Mesenchymal stem cell (in vitro differentiated cells and primary cell): Measurements from ENCODE around the gene MC5R.

Experiments
- DNase-seq: peaks from one replicate; pipeline ENCODE4 v3.0.0-alpha.2; 2013
- H2AFZ ChIP-seq: one replicate; pipeline ENCODE4 v1.6.1; 2013; ENCODE audit warnings: low read depth, mild to moderate bottlenecking, control low read depth, inconsistent platforms, low read length, moderate library complexity
- H2AK5ac ChIP-seq: 2 replicates; pipeline ENCODE4 v1.6.1; 2013; ENCODE audit warnings: low read length, moderate library complexity, mild to moderate bottlenecking, inconsistent platforms; ENCODE audit not compliant: severe bottlenecking
- H2BK120ac ChIP-seq: one replicate; pipeline ENCODE4 v1.6.1; 2013; ENCODE audit warnings: low read depth, mild to moderate bottlenecking, inconsistent platforms, low read length, moderate library complexity
- H2BK12ac ChIP-seq, 2 experiments: one replicate each; pipeline ENCODE4 v1.6.1; 2013; ENCODE audit warnings: inconsistent platforms in 2 of 2, low read length in 2 of 2, mild to moderate bottlenecking in 2 of 2, moderate library complexity in 2 of 2, control low read depth in 1 of 2
- H2BK15ac ChIP-seq: one replicate; pipeline ENCODE4 v1.6.1; 2013; ENCODE audit warnings: mild to moderate bottlenecking, low read depth, inconsistent platforms; ENCODE audit not compliant: poor library complexity, severe bottlenecking
- H2BK5ac ChIP-seq: 2 replicates; pipeline ENCODE4 v1.6.1; 2013; ENCODE audit warnings: low read depth, mild to moderate bottlenecking, low read length, control low read depth, inconsistent platforms; ENCODE audit not compliant: poor library complexity, severe bottlenecking
- H3K14ac ChIP-seq, 2 experiments: one replicate each; pipeline ENCODE4 v1.6.1; 2013; ENCODE audit warnings: inconsistent platforms in 2 of 2, low read length in 2 of 2, control low read depth in 1 of 2, mild to moderate bottlenecking in 1 of 2, moderate library complexity in 1 of 2
- H3K18ac ChIP-seq, 2 experiments: one replicate each; pipeline ENCODE4 v1.6.1; 2013; ENCODE audit warnings: inconsistent platforms in 2 of 2, low read length in 2 of 2, control low read depth in 1 of 2, low read depth in 1 of 2, mild to moderate bottlenecking in 1 of 2
- H3K23ac ChIP-seq, 2 experiments: one replicate each; pipeline ENCODE4 v1.6.1; 2013; ENCODE audit warnings: inconsistent platforms in 2 of 2, low read length in 2 of 2, mild to moderate bottlenecking in 2 of 2, moderate library complexity in 2 of 2, control low read depth in 1 of 2
- H3K27ac ChIP-seq: 2 replicates; pipeline ENCODE4 v1.5.1; 2013; ENCODE audit warnings: mild to moderate bottlenecking, moderate library complexity, low read length, control low read depth, inconsistent platforms; ENCODE audit not compliant: poor library complexity, severe bottlenecking
- H3K27me3 ChIP-seq, 2 experiments: 2 replicates each; pipeline versions ENCODE4 v1.6.1 to v1.7.0; 2013; ENCODE audit warnings: low read length in 2 of 2, mild to moderate bottlenecking in 2 of 2, moderate library complexity in 2 of 2, control low read depth in 1 of 2, inconsistent platforms in 1 of 2; ENCODE audit not compliant: control insufficient read depth in 1 of 2, insufficient read depth in 1 of 2
- H3K36me3 ChIP-seq, 2 experiments: 2 replicates each; pipeline versions ENCODE4 v1.6.1 to v1.7.0; 2013; ENCODE audit warnings: low read length in 2 of 2, control low read depth in 1 of 2, inconsistent platforms in 1 of 2, low read depth in 1 of 2, mild to moderate bottlenecking in 1 of 2; ENCODE audit not compliant: insufficient read depth in 2 of 2, control insufficient read depth in 1 of 2
- H3K4ac ChIP-seq, 2 experiments: one replicate each; pipeline ENCODE4 v1.6.1; 2013; ENCODE audit warnings: inconsistent platforms in 2 of 2, low read length in 2 of 2, mild to moderate bottlenecking in 2 of 2, moderate library complexity in 2 of 2, control low read depth in 1 of 2, low read depth in 1 of 2
- H3K4me1 ChIP-seq: 2 replicates; pipeline ENCODE4 v1.6.1; 2013; ENCODE audit warnings: low read depth, low read length, control low read depth; ENCODE audit not compliant: control insufficient read depth, insufficient read depth
- H3K4me2 ChIP-seq: 2 replicates; pipeline ENCODE4 v1.6.1; 2013; ENCODE audit warnings: low read length, mild to moderate bottlenecking, inconsistent platforms; ENCODE audit not compliant: poor library complexity, severe bottlenecking
- H3K4me3 ChIP-seq, 2 experiments: 2 replicates each; pipeline versions ENCODE4 v1.5.1 to v1.7.0; 2013; ENCODE audit warnings: low read length in 2 of 2, mild to moderate bottlenecking in 2 of 2, control low read depth in 1 of 2, low read depth in 1 of 2; ENCODE audit not compliant: insufficient read depth in 1 of 2
- H3K79me1 ChIP-seq: replicated peaks from 2 replicates; pipeline ENCODE4 v1.6.1; 2013; ENCODE audit warnings: mild to moderate bottlenecking, control low read depth, low read length, inconsistent platforms; ENCODE audit not compliant: poor library complexity, severe bottlenecking
- H3K9ac ChIP-seq: 2 replicates; pipeline ENCODE4 v1.7.0; 2013; ENCODE audit warnings: mild to moderate bottlenecking, low read length, moderate library complexity
- H3K9me3 ChIP-seq: 2 replicates; pipeline ENCODE4 v1.7.0; 2013; ENCODE audit warnings: mild to moderate bottlenecking, low read length; ENCODE audit not compliant: control insufficient read depth
- H4K8ac ChIP-seq: one replicate; pipeline ENCODE4 v1.6.1; 2013; ENCODE audit warnings: inconsistent platforms, mild to moderate bottlenecking, low read length, moderate library complexity
- H4K91ac ChIP-seq: one replicate; pipeline ENCODE4 v1.6.1; 2013; ENCODE audit warnings: mild to moderate bottlenecking, low read length, inconsistent platforms
- WGBS: methylation state at CpG from one replicate; pipeline ENCODE4 v1.1.7; 2013; ENCODE audit warnings: mixed read lengths; 5-methylcytosine and 5-hydroxymethylcytosine counted together

MC5R gene

GRCh38 chr18:13796515-13796914, 27.4 kb upstream of the MC5R start:
- no peak overlapping the region for H2BK12ac ChIP-seq
- no peak for DNase-seq
- 74% methylated on average over 14 of the region's 14 CpGs for WGBS

GRCh38 chr18:13797157-13797611, 26.8 kb upstream of the MC5R start:
- no peak overlapping the region for H3K4me3 ChIP-seq
- H2AK5ac ChIP-seq, result no peak overlapping the region
- H3K4me2 ChIP-seq, result no peak overlapping the region
- no peaks in the 10 kb centered on the region for H3K79me1 ChIP-seq
- H4K91ac ChIP-seq, result no peak overlapping the region
- H2BK5ac ChIP-seq, result no peak overlapping the region
- H4K8ac ChIP-seq, result no peak overlapping the region
- H2BK120ac ChIP-seq, result no peak overlapping the region
- peaks cover 15 to 25% of the 10 kb centered on the region in 2 experiments for H3K27me3 ChIP-seq
- no peak overlapping the region for H3K18ac ChIP-seq
- H2BK12ac ChIP-seq, result no peak overlapping the region
- H3K27ac ChIP-seq, result no peak overlapping the region
- H3K9me3 ChIP-seq, result no peaks in the 10 kb centered on the region
- no peak overlapping the region for H3K9ac ChIP-seq
- H2BK15ac ChIP-seq, result no peak overlapping the region
- no peak overlapping the region for H3K4ac ChIP-seq
- 62% methylated on average over 3 of the region's 3 CpGs for WGBS
- H3K23ac ChIP-seq, result no peak overlapping the region
- no peaks in the 10 kb centered on the region for H3K36me3 ChIP-seq
- H3K14ac ChIP-seq, result no peak overlapping the region
- DNase-seq, result no peak
- peaks cover 11% of the 10 kb centered on the region for H3K4me1 ChIP-seq
- H2AFZ ChIP-seq, result no peak overlapping the region

More at GRCh38 chr18:13796515-13796914, 27.4 kb upstream of the MC5R start:
- no peak overlapping the region for H2BK5ac ChIP-seq
- H3K4me3 ChIP-seq, result peak overlapping the region in 1 of 2 experiments; percentile 22
- no peak overlapping the region for H3K14ac ChIP-seq
- no peak overlapping the region for H2BK15ac ChIP-seq
- H3K4me1 ChIP-seq, result peaks cover 11% of the 10 kb centered on the region
- no peak overlapping the region for H2AFZ ChIP-seq
- H2BK120ac ChIP-seq, result no peak overlapping the region
- peaks cover 15 to 22% of the 10 kb centered on the region in 2 experiments for H3K27me3 ChIP-seq
- no peak overlapping the region for H2AK5ac ChIP-seq
- H3K79me1 ChIP-seq, result no peaks in the 10 kb centered on the region
- H3K27ac ChIP-seq, result peak overlapping the region; percentile 1
- H3K4ac ChIP-seq, result no peak overlapping the region
- no peak overlapping the region for H4K91ac ChIP-seq
- no peak overlapping the region for H3K9ac ChIP-seq
- H3K4me2 ChIP-seq, result no peak overlapping the region
- no peak overlapping the region for H3K23ac ChIP-seq
- no peaks in the 10 kb centered on the region for H3K9me3 ChIP-seq
- no peak overlapping the region for H3K18ac ChIP-seq
- no peak overlapping the region for H4K8ac ChIP-seq
- H3K36me3 ChIP-seq, result no peaks in the 10 kb centered on the region

- H3K9me3 ChIP-seq, result no peaks in the 10 kb centered on the region
- H4K91ac ChIP-seq, result no peak overlapping the region
- H2BK5ac ChIP-seq, result no peak overlapping the region
- no peak overlapping the region for H3K4ac ChIP-seq
- H3K14ac ChIP-seq, result no peak overlapping the region
- H3K4me2 ChIP-seq, result no peak overlapping the region
- no peak overlapping the region for H2BK15ac ChIP-seq
- H3K4me3 ChIP-seq, result no peak overlapping the region
- H3K9ac ChIP-seq, result no peak overlapping the region
- H2BK12ac ChIP-seq, result no peak overlapping the region
- no peak overlapping the region for H2AK5ac ChIP-seq
- peaks cover 15 to 33% of the 10 kb centered on the region in 2 experiments for H3K27me3 ChIP-seq
- 81% methylated on average over 11 of the region's 11 CpGs for WGBS
- H2AFZ ChIP-seq, result no peak overlapping the region
- H3K27ac ChIP-seq, result no peak overlapping the region
- no peak overlapping the region for H3K18ac ChIP-seq
- no peaks in the 10 kb centered on the region for H3K79me1 ChIP-seq
- H3K23ac ChIP-seq, result no peak overlapping the region
- H4K8ac ChIP-seq, result no peak overlapping the region
- peaks cover 11% of the 10 kb centered on the region for H3K4me1 ChIP-seq
- H3K36me3 ChIP-seq, result no peaks in the 10 kb centered on the region
- no peak overlapping the region for H2BK120ac ChIP-seq
- no peak for DNase-seq
Measured at GRCh38 chr18:13799396-13799795, 24.6 kb upstream of the MC5R start.

- H2BK120ac ChIP-seq, result no peak overlapping the region
- WGBS, result 14% methylated on average over 30 of the region's 30 CpGs
- H4K8ac ChIP-seq, result no peak overlapping the region
- peak overlapping the region in 1 of 2 experiments; percentile 73 for H3K4me3 ChIP-seq
- no peak overlapping the region for H4K91ac ChIP-seq
- H3K4ac ChIP-seq, result no peak overlapping the region
- H2BK5ac ChIP-seq, result no peak overlapping the region
- H3K9ac ChIP-seq, result peak overlapping the region; percentile 44
- H2BK12ac ChIP-seq, result no peak overlapping the region
- peak overlapping the region; percentile 66 for H3K4me2 ChIP-seq
- no peaks in the 10 kb centered on the region for H3K36me3 ChIP-seq
- H3K27ac ChIP-seq, result no peak overlapping the region
- no peak overlapping the region for H2BK15ac ChIP-seq
- no peaks in the 10 kb centered on the region for H3K9me3 ChIP-seq
- peaks cover 11% of the 10 kb centered on the region for H3K4me1 ChIP-seq
- H3K27me3 ChIP-seq, result peaks cover 15 to 33% of the 10 kb centered on the region in 2 experiments
- H2AK5ac ChIP-seq, result no peak overlapping the region
- H3K18ac ChIP-seq, result no peak overlapping the region
- no peak for DNase-seq
- no peak overlapping the region for H3K23ac ChIP-seq
- H2AFZ ChIP-seq, result peak overlapping the region; percentile 31
- no peaks in the 10 kb centered on the region for H3K79me1 ChIP-seq
- no peak overlapping the region for H3K14ac ChIP-seq
Measured at GRCh38 chr18:13800505-13801259, 23.3 kb upstream of the MC5R start.
